HepG2 (cell line): Measurements from ENCODE around the gene SAMD14. TPM values are rescaled to one million over a fixed set of nuclear protein-coding genes. Genes with fewer than 3 reads are reported as not detected.

Experiments used
- FIP1L1 ChIP-seq: fragments of 200-400 bp; formaldehyde crosslinking; IDR thresholded peaks from 2 replicates; pipeline ENCODE4 v1.6.1; 2018; ENCODE audit warnings: low read depth, mild to moderate bottlenecking, low read length, moderate library complexity, borderline replicate concordance; ENCODE audit not compliant: insufficient read depth
- GFI1 ChIP-seq: sonication (generic); formaldehyde crosslinking; IDR thresholded peaks from 2 replicates; pipeline ENCODE4 v1.5.0; 2020; ENCODE audit warnings: missing genetic modification reagents, mild to moderate bottlenecking, borderline replicate concordance
- HHEX ChIP-seq: IDR thresholded peaks from 2 replicates; pipeline ENCODE4 v1.6.1; 2016; ENCODE audit warnings: control low read depth
- HMGA1 ChIP-seq: sonication (generic); formaldehyde crosslinking; conservative IDR thresholded peaks from 2 replicates; pipeline ENCODE4 v1.4.0; 2020; ENCODE audit warnings: missing genetic modification reagents
- KDM6A ChIP-seq: IDR thresholded peaks from 2 replicates; pipeline ENCODE4 v1.6.1; 2016; ENCODE audit warnings: low read depth
- KLF9 ChIP-seq: IDR thresholded peaks from 2 replicates; pipeline ENCODE4 v1.6.1; 2016; ENCODE audit warnings: low read depth
- MAFK ChIP-seq, 2 experiments: IDR thresholded peaks in 1 of 2; conservative IDR thresholded peaks in 1 of 2; 2 replicates each; pipeline ENCODE4 v1.6.1; 2011; ENCODE audit warnings: improper control_type of control experiment in 2 of 2, low read length in 2 of 2
- MBNL3 ChIP-seq: fragments of 250-450 bp; sonication (Bioruptor Pico); conservative IDR thresholded peaks from 2 replicates; pipeline ENCODE4 v1.8.0; 2022; ENCODE audit warnings: mild to moderate bottlenecking, inconsistent platforms
- NFYB ChIP-seq: sonication (generic); formaldehyde crosslinking; IDR thresholded peaks from 2 replicates; pipeline ENCODE4 v1.4.0; 2020; ENCODE audit warnings: missing genetic modification reagents
- PHF5A ChIP-seq: IDR thresholded peaks from one replicate; pipeline ENCODE4 v1.6.1; 2018; ENCODE audit warnings: low read depth, missing genetic modification reagents; ENCODE audit not compliant: unreplicated experiment
- SNAI1 ChIP-seq: sonication (generic); formaldehyde crosslinking; IDR thresholded peaks from 2 replicates; pipeline ENCODE4 v1.5.0; 2020; ENCODE audit warnings: mild to moderate bottlenecking, missing genetic modification reagents, borderline replicate concordance
- TCF12 ChIP-seq, 2 experiments: fragments of 450-650 bp in 1 of 2; sonication (generic) in 1 of 2; formaldehyde crosslinking in 1 of 2; IDR thresholded peaks; 2 replicates each; pipeline versions ENCODE4 v1.6.1 to v1.8.0; 2017 to 2022; ENCODE audit warnings: antibody characterized with exemption in 1 of 2, mild to moderate bottlenecking in 1 of 2, missing genetic modification reagents in 1 of 2, moderate library complexity in 1 of 2
- TEAD3 ChIP-seq: optimal IDR thresholded peaks from 2 replicates; pipeline ENCODE3; 2016; ENCODE audit warnings: borderline replicate concordance
- TOPORS ChIP-seq: sonication (generic); formaldehyde crosslinking; IDR thresholded peaks from 2 replicates; pipeline ENCODE4 v1.8.0; 2023; ENCODE audit warnings: mild to moderate bottlenecking, missing genetic modification reagents
- ZBTB20 ChIP-seq: sonication (generic); formaldehyde crosslinking; IDR thresholded peaks from 2 replicates; pipeline ENCODE4 v1.8.1; 2023; ENCODE audit warnings: missing genetic modification reagents, low read depth, mild to moderate bottlenecking, borderline replicate concordance
- ZKSCAN5 ChIP-seq: sonication (generic); formaldehyde crosslinking; IDR thresholded peaks from 2 replicates; pipeline ENCODE4 v1.5.1; 2020; ENCODE audit warnings: mild to moderate bottlenecking, missing genetic modification reagents
- ZNF142 ChIP-seq: sonication (generic); formaldehyde crosslinking; IDR thresholded peaks from 2 replicates; pipeline ENCODE4 v1.4.0; 2020; ENCODE audit warnings: missing genetic modification reagents
- ZNF282 ChIP-seq: fragments of 450-650 bp; IDR thresholded peaks from 2 replicates; pipeline ENCODE4 v1.6.1; 2018; ENCODE audit not compliant: partially characterized antibody
- ZNF337 ChIP-seq: sonication (generic); formaldehyde crosslinking; IDR thresholded peaks from 2 replicates; pipeline ENCODE4 v1.5.1; 2020; ENCODE audit warnings: missing genetic modification reagents, low read depth, mild to moderate bottlenecking, borderline replicate concordance
- ZNF382 ChIP-seq: sonication (generic); formaldehyde crosslinking; IDR thresholded peaks from 2 replicates; pipeline ENCODE4 v1.5.0; 2020; ENCODE audit warnings: missing genetic modification reagents, mild to moderate bottlenecking, borderline replicate concordance
- ZNF552 ChIP-seq: sonication (generic); formaldehyde crosslinking; IDR thresholded peaks from 2 replicates; pipeline ENCODE4 v1.9.0; 2022; ENCODE audit warnings: missing genetic modification reagents, mild to moderate bottlenecking, borderline replicate concordance
- ZNF567 ChIP-seq: sonication (generic); formaldehyde crosslinking; IDR thresholded peaks from 2 replicates; pipeline ENCODE4 v1.8.1; 2023; ENCODE audit warnings: mild to moderate bottlenecking, missing genetic modification reagents, borderline replicate concordance
- ZNF652 ChIP-seq: IDR thresholded peaks from 2 replicates; pipeline ENCODE4 v1.6.1; 2016; ENCODE audit warnings: low read depth, borderline replicate concordance
- ZNF724P ChIP-seq: sonication (generic); formaldehyde crosslinking; IDR thresholded peaks from 2 replicates; pipeline ENCODE4 v1.8.0; 2022; ENCODE audit warnings: missing genetic modification reagents, borderline replicate concordance
- polyA plus RNA-seq, 8 experiments: library from polyadenylated mRNA; depleted of rRNA in 3 of 8; stranded (reverse) in 7 of 8; unstranded in 1 of 8; fragments of >200 nt; fragmentation: Illumina TruSeq in 4 of 8; extraction: Trizol in 4 of 8; gene quantifications; 2 replicates each; pipeline versions ENCODE4 v1.2.1 to v1.2.3, GENCODE V29; 2011 to 2016; ENCODE audit warnings: low read depth in 4 of 8, missing spikeins in 1 of 8, mixed read lengths in 1 of 8; ENCODE audit not compliant: insufficient read depth in 1 of 8
- total RNA-seq, 5 experiments: library from RNA; depleted of rRNA; stranded (reverse); fragments of >200 nt; fragmentation: Illumina TruSeq; extraction: Trizol; gene quantifications; 2 replicates each; pipeline ENCODE4 v1.2.3, GENCODE V29; 2016; ENCODE audit warnings: low read depth in 1 of 5
- TF ChIP-seq, protein P1 (sequence below): sonication (generic); formaldehyde crosslinking; IDR thresholded peaks from 2 replicates; pipeline ENCODE4 v1.4.0; 2020; ENCODE audit warnings: missing genetic modification reagents, borderline replicate concordance

The SAMD14 gene
- total and polyA plus RNA-seq, 2 of the 13 experiments (the other 11 are each of a cell fraction or from before 2014, with no cell fraction given) = 0.07 to 0.22 TPM

- no peak for TF ChIP-seq MAFK (conservative IDR thresholded peaks at IDR 0.05 in 1 of 2, IDR thresholded peaks at IDR 0.05 in 1 of 2; ENCODE audit: low read length in 2 of 2)
- TF ChIP-seq ZNF552 (CRISPR knock-in tag) = no peak
- no peak for TF ChIP-seq GFI1 (CRISPR knock-in tag)
- no peak for TF ChIP-seq ZNF567 (CRISPR knock-in tag)
- TF ChIP-seq TCF12 (IDR thresholded peaks at IDR 0.05) = no peak
- TF ChIP-seq TCF12 (CRISPR knock-in tag; IDR thresholded peaks at IDR 0.05) = 0 out of 2 replicates have a peak, but pooled peaks have one; percentile 30
- TF ChIP-seq, protein P1, sequence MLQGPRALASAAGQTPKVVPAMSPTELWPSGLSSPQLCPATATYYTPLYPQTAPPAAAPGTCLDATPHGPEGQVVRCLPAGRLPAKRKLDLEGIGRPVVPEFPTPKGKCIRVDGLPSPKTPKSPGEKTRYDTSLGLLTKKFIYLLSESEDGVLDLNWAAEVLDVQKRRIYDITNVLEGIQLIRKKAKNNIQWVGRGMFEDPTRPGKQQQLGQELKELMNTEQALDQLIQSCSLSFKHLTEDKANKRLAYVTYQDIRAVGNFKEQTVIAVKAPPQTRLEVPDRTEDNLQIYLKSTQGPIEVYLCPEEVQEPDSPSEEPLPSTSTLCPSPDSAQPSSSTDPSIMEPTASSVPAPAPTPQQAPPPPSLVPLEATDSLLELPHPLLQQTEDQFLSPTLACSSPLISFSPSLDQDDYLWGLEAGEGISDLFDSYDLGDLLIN (CRISPR knock-in tag) = no peak
- TF ChIP-seq PHF5A (CRISPR knock-in tag) = no peak
- TF ChIP-seq FIP1L1 = no peak
- no peak for TF ChIP-seq KLF9
- TF ChIP-seq ZNF382 (CRISPR knock-in tag) = no peak
- TF ChIP-seq ZNF724P (CRISPR knock-in tag) = no peak
- peak; percentile 78; the same call in 1 of the 2 replicates for TF ChIP-seq ZBTB20
- no peak for TF ChIP-seq ZNF337 (CRISPR knock-in tag)
- TF ChIP-seq NFYB (CRISPR knock-in tag) = no peak
- TF ChIP-seq KDM6A = no peak
- TF ChIP-seq TOPORS = no peak
- no peak for TF ChIP-seq MBNL3
- TF ChIP-seq HMGA1 (CRISPR knock-in tag) = no peak
- peak; percentile 48; the same call in 1 of the 2 replicates for TF ChIP-seq ZNF652 (CRISPR knock-in tag)
- TF ChIP-seq TEAD3 (CRISPR knock-in tag) = peak; percentile 56
- 0 out of 2 replicates have a peak, but pooled peaks have one; percentile 19 for TF ChIP-seq ZKSCAN5 (CRISPR knock-in tag)
- no peak for TF ChIP-seq ZNF282
- TF ChIP-seq SNAI1 = no peak
- TF ChIP-seq ZNF142 (CRISPR knock-in tag) = no peak
- TF ChIP-seq HHEX (CRISPR knock-in tag) = no peak
Observed at GRCh38 chr17:50151937-50152547, 22.1 kb upstream of the SAMD14 start (continued).
